GM13977 (cell line): Measurements from ENCODE around the gene CBX7.

ENCODE experiments used
- DNase-seq: peaks from one replicate; pipeline ENCODE4 v3.0.0; 2012; ENCODE audit warnings: low spot score
- CTCF ChIP-seq: IDR thresholded peaks from 2 replicates; pipeline ENCODE4 v1.5.1; 2012; ENCODE audit warnings: mild to moderate bottlenecking, control low read depth; ENCODE audit not compliant: insufficient read depth; ENCODE audit errors: extremely low read depth, missing control alignments
- in situ Hi-C: fragments of 300-500 bp; cut with MboI; formaldehyde crosslinking; loops from one replicate; pipeline ENCODE4 v1.12.0; 2022; ENCODE audit warnings: low sequenced_read_pairs, low pct_unique_long_range_greater_than_20kb, mixed read lengths, inconsistent platforms; ENCODE audit not compliant: unreplicated experiment

Gene CBX7

GRCh38 chr22:39147335-39148025 is 5.0 kb downstream of the CBX7 start:
- no peak for DNase-seq
- in situ Hi-C loops, result no loop called here
- TF ChIP-seq CTCF, result no peak

GRCh38 chr22:39146256-39147101 is 6.0 kb downstream of the CBX7 start:
- in situ Hi-C loops, result no loop called here
- TF ChIP-seq CTCF, result no peak
- no peak for DNase-seq

DNA sequence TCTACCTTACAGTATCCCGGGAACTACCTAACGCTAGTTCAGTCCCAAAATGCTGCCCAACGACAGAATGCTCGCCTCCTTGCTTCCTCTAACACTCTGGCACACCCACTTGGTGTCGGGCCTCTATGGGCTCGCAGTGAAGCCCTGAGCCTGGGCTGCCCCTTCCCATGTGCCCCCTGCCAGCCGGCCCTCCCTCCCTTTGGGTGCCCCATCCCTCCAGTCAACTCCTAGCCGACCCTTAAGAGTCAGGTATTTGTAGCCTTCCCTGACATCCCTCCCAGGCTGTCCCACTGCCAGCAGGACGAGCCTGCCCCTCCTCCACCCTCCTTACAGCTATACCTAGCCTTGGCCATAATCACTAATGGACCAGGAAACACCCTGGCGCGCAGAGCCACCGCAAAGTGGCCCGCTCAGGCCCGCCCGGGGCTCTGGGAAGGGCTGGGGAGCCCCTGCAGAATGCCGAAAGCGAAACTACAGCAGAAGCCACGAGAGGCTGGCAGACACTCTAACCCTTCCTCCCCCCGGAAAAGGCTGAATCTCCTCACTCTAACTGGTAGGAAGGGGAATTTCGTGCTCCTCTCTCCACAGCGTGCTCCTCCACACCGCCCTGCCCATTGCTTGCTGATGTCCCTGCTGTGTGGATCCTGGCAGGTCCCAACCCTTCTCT is 8.2 kb downstream of the CBX7 start:
- TF ChIP-seq CTCF, result no peak
- in situ Hi-C loops, result no loop called here
- peak; percentile 81 for DNase-seq

- in situ Hi-C loops, result no loop called here
- DNase-seq, result no peak
- TF ChIP-seq CTCF, result no peak
Measured at GRCh38 chr22:39142088-39142680, 10.3 kb downstream of the CBX7 start.

GRCh38 chr22:39139933-39140332 is 12.5 kb downstream of the CBX7 start:
- no peak for DNase-seq
- TF ChIP-seq CTCF, result no peak
- in situ Hi-C loops, result no loop called here

- in situ Hi-C loops, result no loop called here
- no peak for DNase-seq
- TF ChIP-seq CTCF, result no peak
Measured at GRCh38 chr22:39138357-39138997, 14.0 kb downstream of the CBX7 start.
